Activated naive CD8-positive, alpha-beta T cell treated with anti-CD3 and anti-CD28 coated beads for 36 hours (primary cell): ENCODE measurements around the gene TELO2. TPM values are rescaled to one million over a fixed set of nuclear protein-coding genes. Genes with fewer than 3 reads are reported as not detected.

ENCODE experiments used
- DNase-seq: peaks from one replicate; pipeline ENCODE4 v3.0.0; 2021
- H3K27ac Mint-ChIP-seq: one replicate; pipeline ENCODE4 v1.8.0; 2022; ENCODE audit warnings: mild to moderate bottlenecking, moderate library complexity, mixed read lengths
- H3K27me3 Mint-ChIP-seq: one replicate; pipeline ENCODE4 v1.8.0; 2022; ENCODE audit warnings: mild to moderate bottlenecking, mixed read lengths
- H3K36me3 Mint-ChIP-seq: one replicate; pipeline ENCODE4 v1.8.0; 2021; ENCODE audit warnings: mild to moderate bottlenecking, mixed read lengths
- H3K4me1 Mint-ChIP-seq: one replicate; pipeline ENCODE4 v1.8.0; 2021; ENCODE audit warnings: mixed read lengths
- H3K4me3 Mint-ChIP-seq: one replicate; pipeline ENCODE4 v1.8.0; 2022; ENCODE audit warnings: mild to moderate bottlenecking, moderate library complexity, mixed read lengths
- H3K9me3 Mint-ChIP-seq: one replicate; pipeline ENCODE4 v1.8.0; 2022; ENCODE audit warnings: mixed read lengths
- total RNA-seq, 2 experiments: library from RNA; stranded (reverse); gene quantifications; one replicate each; pipeline ENCODE4 v1.2.3, GENCODE V29; 2021

Gene TELO2
- total RNA-seq, 2 experiments from 2014 or later = 82.5 to 82.9 TPM

DNA sequence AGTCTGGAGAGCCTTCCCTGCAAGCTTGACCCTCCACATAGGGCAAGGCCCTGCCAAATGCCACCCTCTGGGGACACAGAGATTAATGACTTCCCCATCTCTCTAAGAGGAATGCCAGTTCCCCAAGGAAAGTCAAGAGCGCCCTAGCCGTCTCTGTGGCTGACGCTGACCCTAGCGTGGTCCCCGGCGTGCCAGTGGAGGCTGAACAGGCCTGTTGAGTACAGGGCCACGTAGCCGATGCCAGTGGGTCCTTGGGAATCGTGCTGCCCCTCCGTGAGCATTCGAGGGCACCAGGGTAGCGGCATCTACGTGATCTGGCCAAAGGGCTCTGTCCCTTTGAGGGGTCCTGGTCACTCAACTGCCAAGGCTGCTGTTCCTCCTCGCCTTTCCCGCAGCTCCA, 57.5 kb downstream of the TELO2 start:
- H3K4me1 Mint-ChIP-seq = peaks cover 32% of the 10 kb centered on the region
- no peaks in the 10 kb centered on the region for H3K9me3 Mint-ChIP-seq
- no peak overlapping the region for H3K27ac Mint-ChIP-seq
- DNase-seq = no peak
- no peak overlapping the region for H3K4me3 Mint-ChIP-seq
- peaks cover 10% of the 10 kb centered on the region for H3K36me3 Mint-ChIP-seq
- H3K27me3 Mint-ChIP-seq = no peaks in the 10 kb centered on the region

- Mint-ChIP-seq H3K27me3 (no peaks in the 10 kb centered on the region), H3K4me1 (peaks cover 29% of the 10 kb centered on the region), H3K36me3 (peaks cover 10% of the 10 kb centered on the region), H3K9me3 (no peaks in the 10 kb centered on the region), H3K4me3 (no peak overlapping the region), H3K27ac (peak overlapping the region; percentile 42)
- DNase-seq = no peak
Measured at GRCh38 chr16:1551166-1551565, 58.0 kb downstream of the TELO2 start.

DNA sequence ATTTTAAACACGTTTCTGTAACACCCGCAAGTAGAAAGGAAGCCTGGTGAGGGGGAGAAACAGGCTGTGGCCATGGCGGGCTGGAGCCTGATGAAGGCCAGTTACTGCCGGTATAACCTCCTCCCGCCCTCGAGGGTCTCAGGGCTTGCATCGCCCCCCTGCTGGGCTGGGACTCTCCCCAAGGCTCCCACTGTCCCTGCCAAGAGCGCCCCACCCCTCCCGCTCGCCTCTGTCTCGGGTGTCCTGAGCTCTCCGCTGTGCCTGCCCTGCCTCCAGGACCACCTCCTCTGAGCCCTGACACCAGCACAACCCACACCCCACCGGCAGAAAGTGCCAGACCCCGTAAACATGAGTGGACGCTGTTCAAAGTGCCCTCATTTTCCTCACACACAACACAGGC, 59.0 kb downstream of the TELO2 start:
- Mint-ChIP-seq H3K36me3 (peaks cover 7% of the 10 kb centered on the region), H3K4me3 (no peak overlapping the region), H3K9me3 (no peaks in the 10 kb centered on the region), H3K4me1 (peaks cover 22% of the 10 kb centered on the region), H3K27me3 (no peaks in the 10 kb centered on the region), H3K27ac (peak overlapping the region; percentile 47)
- no peak for DNase-seq

GRCh38 chr16:1553946-1554825, 61.0 kb downstream of the TELO2 start:
- Mint-ChIP-seq H3K36me3 (peaks cover 3% of the 10 kb centered on the region), H3K4me3 (no peak overlapping the region), H3K27ac (peak overlapping the region; percentile 12), H3K9me3 (no peaks in the 10 kb centered on the region), H3K4me1 (peaks cover 17% of the 10 kb centered on the region), H3K27me3 (no peaks in the 10 kb centered on the region)
- DNase-seq = no peak

DNA sequence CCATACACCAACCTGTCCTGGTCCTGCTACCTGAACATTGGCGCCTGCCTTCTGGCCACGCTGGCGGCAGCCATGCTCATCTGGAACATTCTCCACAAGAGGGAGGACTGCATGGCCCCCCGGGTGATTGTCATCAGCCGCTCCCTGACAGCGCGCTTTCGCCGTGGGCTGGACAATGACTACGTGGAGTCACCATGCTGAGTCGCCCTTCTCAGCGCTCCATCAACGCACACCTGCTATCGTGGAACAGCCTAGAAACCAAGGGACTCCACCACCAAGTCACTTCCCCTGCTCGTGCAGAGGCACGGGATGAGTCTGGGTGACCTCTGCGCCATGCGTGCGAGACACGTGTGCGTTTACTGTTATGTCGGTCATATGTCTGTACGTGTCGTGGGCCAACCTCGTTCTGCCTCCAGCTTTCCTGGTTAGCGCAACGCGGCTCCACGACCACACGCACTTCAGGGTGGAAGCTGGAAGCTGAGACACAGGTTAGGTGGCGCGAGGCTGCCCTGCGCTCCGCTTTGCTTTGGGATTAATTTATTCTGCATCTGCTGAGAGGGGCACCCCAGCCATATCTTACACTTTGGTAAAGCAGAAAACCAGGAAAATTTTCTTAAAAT, 61.8 kb downstream of the TELO2 start:
- DNase-seq = no peak
- Mint-ChIP-seq H3K4me1 (peaks cover 22% of the 10 kb centered on the region), H3K27me3 (no peaks in the 10 kb centered on the region), H3K4me3 (no peak overlapping the region), H3K27ac (no peak overlapping the region), H3K36me3 (peaks cover 7% of the 10 kb centered on the region), H3K9me3 (no peaks in the 10 kb centered on the region)

GRCh38 chr16:1556254-1556653, 63.1 kb downstream of the TELO2 start:
- Mint-ChIP-seq H3K36me3 (peaks cover 9% of the 10 kb centered on the region), H3K27me3 (no peaks in the 10 kb centered on the region), H3K4me1 (peaks cover 30% of the 10 kb centered on the region), H3K9me3 (no peaks in the 10 kb centered on the region), H3K4me3 (no peak overlapping the region), H3K27ac (no peak overlapping the region)
- DNase-seq = no peak

- no peak overlapping the region for H3K4me3 Mint-ChIP-seq
Measured at GRCh38 chr16:1557074-1557473, 63.9 kb downstream of the TELO2 start.

DNA sequence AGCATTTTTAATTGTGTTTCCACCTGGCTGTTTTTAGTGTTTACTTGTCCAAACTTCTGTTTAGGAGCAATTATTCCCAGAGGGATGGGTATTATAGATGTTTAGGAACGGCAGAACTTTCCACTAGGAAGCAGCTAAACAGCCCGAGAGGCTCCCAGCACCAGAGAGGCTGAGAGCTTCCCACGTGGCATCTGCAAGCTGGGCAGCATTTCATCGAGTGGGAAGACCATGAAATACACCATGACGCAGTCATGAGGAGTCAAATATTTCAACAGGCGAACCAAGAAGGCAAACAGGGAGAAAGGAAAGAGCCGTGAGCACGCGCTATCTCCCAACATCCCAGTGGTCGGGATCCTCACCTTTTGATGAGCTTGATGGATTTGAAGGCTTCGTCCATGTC, 64.4 kb downstream of the TELO2 start:
- Mint-ChIP-seq H3K4me1 (peaks cover 34% of the 10 kb centered on the region), H3K4me3 (no peak overlapping the region), H3K36me3 (peaks cover 6% of the 10 kb centered on the region), H3K27me3 (no peaks in the 10 kb centered on the region), H3K9me3 (no peaks in the 10 kb centered on the region), H3K27ac (no peak overlapping the region)
- DNase-seq = no peak

More at GRCh38 chr16:1557074-1557473, 63.9 kb downstream of the TELO2 start:
- no peaks in the 10 kb centered on the region for H3K27me3 Mint-ChIP-seq
- DNase-seq = no peak
- H3K27ac Mint-ChIP-seq = no peak overlapping the region
- peaks cover 36% of the 10 kb centered on the region for H3K4me1 Mint-ChIP-seq
- peaks cover 6% of the 10 kb centered on the region for H3K36me3 Mint-ChIP-seq
- H3K9me3 Mint-ChIP-seq = no peaks in the 10 kb centered on the region

DNA sequence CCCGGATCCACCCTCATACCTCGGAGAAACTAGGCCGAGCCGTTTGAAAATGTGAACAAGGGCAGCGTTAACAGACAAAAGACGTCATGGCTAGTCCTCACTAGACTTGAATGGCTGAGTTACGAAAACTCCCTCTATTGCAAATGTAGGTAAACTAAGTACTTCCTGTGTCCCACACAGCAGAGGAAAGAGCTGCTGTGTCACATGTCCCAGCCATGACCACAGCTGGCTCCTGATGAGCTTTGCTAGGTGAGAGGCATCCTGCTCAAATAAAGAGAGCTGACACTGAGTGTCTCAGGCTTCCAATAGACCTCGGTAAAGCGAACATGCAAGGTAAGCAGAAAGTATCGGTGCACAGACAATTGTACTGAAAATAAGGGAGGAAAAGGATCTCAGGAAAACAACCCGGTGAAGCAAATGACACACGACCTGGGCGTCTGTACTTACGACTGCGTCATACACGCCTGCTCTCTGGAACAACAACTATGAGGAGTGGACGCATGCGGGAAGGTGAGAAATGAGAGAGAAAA, 66.4 kb downstream of the TELO2 start:
- Mint-ChIP-seq H3K9me3 (no peaks in the 10 kb centered on the region), H3K27ac (peak overlapping the region; percentile 71), H3K4me3 (no peak overlapping the region), H3K27me3 (no peaks in the 10 kb centered on the region), H3K4me1 (peaks cover 28% of the 10 kb centered on the region), H3K36me3 (peaks cover 6% of the 10 kb centered on the region)
- no peak for DNase-seq

Other genes with a start within 250 kb of the TELO2 start
- gene TPSD1, start 237.3 kb upstream of the TELO2 start, total RNA-seq = not detected
- 100 to 1,000 TPM; 280 to 282 TPM for gene UBE2I, start 183.7 kb upstream of the TELO2 start, total RNA-seq
- gene BAIAP3, start 159.7 kb upstream of the TELO2 start, total RNA-seq = under 1 TPM; 0.12 to 0.46 TPM
- gene TSR3, start 141.5 kb upstream of the TELO2 start, total RNA-seq = 10 to 100 TPM; 80.3 to 82.6 TPM
- gene GNPTG, start 141.4 kb upstream of the TELO2 start, total RNA-seq = 10 to 100 TPM; 19.2 to 19.7 TPM
- gene UNKL, start 78.7 kb upstream of the TELO2 start, total RNA-seq = 10 to 100 TPM; 22.6 to 24.2 TPM
- gene UQCC4, start 72.6 kb upstream of the TELO2 start, total RNA-seq = 10 to 100 TPM; 24.4 to 24.6 TPM
- gene PERCC1, start 62.3 kb upstream of the TELO2 start, total RNA-seq = under 1 TPM; 0.25 to 0.40 TPM
- gene CCDC154, start 48.8 kb upstream of the TELO2 start, total RNA-seq = 1 to 10 TPM; 1.3 TPM
- 10 to 100 TPM; 45.0 to 48.8 TPM for gene CLCN7, start 18.3 kb upstream of the TELO2 start, total RNA-seq
- not detected for gene PTX4, start 4.4 kb upstream of the TELO2 start, total RNA-seq
- 10 to 100 TPM; 21.2 to 23.7 TPM for gene TMEM204, start 40.3 kb downstream of the TELO2 start, total RNA-seq
- 1 to 10 TPM; 7.1 to 9.5 TPM for gene IFT140, start 118.7 kb downstream of the TELO2 start, total RNA-seq
- gene CRAMP1, start 119.0 kb downstream of the TELO2 start, total RNA-seq = 10 to 100 TPM; 14.4 to 17.0 TPM
- gene JPT2, start 184.9 kb downstream of the TELO2 start, total RNA-seq = 10 to 100 TPM; 91.4 to 96.2 TPM
- gene MAPK8IP3, start 212.8 kb downstream of the TELO2 start, total RNA-seq = 10 to 100 TPM; 46.7 to 47.3 TPM